HEK293T (cell line): ENCODE measurements around the gene GRM5.

Experiments
- BHLHE40 ChIP-seq: fragments of 450-650 bp; IDR thresholded peaks from 2 replicates; pipeline ENCODE4 v1.6.1; 2016; ENCODE audit warnings: mild to moderate bottlenecking, moderate library complexity, borderline replicate concordance
- FOXK2 ChIP-seq: fragments of 450-650 bp; IDR thresholded peaks from 2 replicates; pipeline ENCODE4 v1.6.1; 2016; ENCODE audit warnings: mild to moderate bottlenecking
- FOXM1 ChIP-seq: fragments of 450-650 bp; IDR thresholded peaks from 2 replicates; pipeline ENCODE4 v1.6.1; 2017; ENCODE audit warnings: mild to moderate bottlenecking, borderline replicate concordance
- ZNF384 ChIP-seq: fragments of 450-650 bp; IDR thresholded peaks from 2 replicates; pipeline ENCODE4 v1.6.1; 2016

- no peak for TF ChIP-seq BHLHE40
- no peak for TF ChIP-seq FOXK2
- TF ChIP-seq FOXM1, result no peak
- no peak for TF ChIP-seq ZNF384
Observed at GRCh38 chr11:88575916-88576315, 489.9 kb downstream of the GRM5 start.
